Liver (tissue), 9 donors: ENCODE results near the gene TMIGD3. TPM values are rescaled to one million over a fixed set of nuclear protein-coding genes. Genes with fewer than 3 reads are reported as not detected.

Source experiments
- DNase-seq: peaks from one replicate; pipeline ENCODE4 v3.0.0-alpha.2; 2017; ENCODE audit warnings: low spot score
- H3K27ac ChIP-seq, 2 donors: one replicate each; pipeline ENCODE4 v1.7.0; 2013; ENCODE audit warnings: inconsistent platforms in 2 of 2, low read length in 2 of 2, control low read depth in 1 of 2, low read depth in 1 of 2, mild to moderate bottlenecking in 1 of 2
- H3K27me3 ChIP-seq, 4 donors: one replicate each; pipeline versions ENCODE4 v1.6.1 to v1.7.0; 2013; ENCODE audit warnings: low read length in 3 of 4, inconsistent platforms in 1 of 4, mild to moderate bottlenecking in 1 of 4, moderate library complexity in 1 of 4; ENCODE audit not compliant: control insufficient read depth in 4 of 4, insufficient read depth in 4 of 4
- H3K36me3 ChIP-seq, 4 donors: one replicate each; pipeline versions ENCODE4 v1.6.1 to v1.7.0; 2013; ENCODE audit warnings: low read length in 3 of 4, mild to moderate bottlenecking in 3 of 4, low read depth in 1 of 4, moderate library complexity in 1 of 4; ENCODE audit not compliant: control insufficient read depth in 4 of 4, insufficient read depth in 3 of 4
- H3K4me1 ChIP-seq, 4 donors: one replicate each; pipeline versions ENCODE4 v1.6.1 to v1.7.0; 2013; ENCODE audit warnings: low read length in 3 of 4, mild to moderate bottlenecking in 3 of 4, moderate library complexity in 1 of 4; ENCODE audit not compliant: control insufficient read depth in 4 of 4, insufficient read depth in 4 of 4
- H3K4me3 ChIP-seq, 3 donors: one replicate each; pipeline versions ENCODE4 v1.6.1 to v1.7.0; 2013; ENCODE audit warnings: low read length in 3 of 3, control low read depth in 1 of 3, low read depth in 1 of 3, mild to moderate bottlenecking in 1 of 3
- H3K9ac ChIP-seq, 2 donors: one replicate each; pipeline ENCODE4 v1.7.0; 2013; ENCODE audit warnings: low read length in 2 of 2, mild to moderate bottlenecking in 2 of 2, moderate library complexity in 2 of 2, control low read depth in 1 of 2, low read depth in 1 of 2
- H3K9me3 ChIP-seq, 4 donors: one replicate each; pipeline versions ENCODE4 v1.6.1 to v1.7.0; 2013; ENCODE audit warnings: low read length in 3 of 4; ENCODE audit not compliant: control insufficient read depth in 4 of 4
- EGR1 ChIP-seq, 2 donors: IDR thresholded peaks; 2 replicates each; pipeline ENCODE4 v1.6.1; 2016 to 2018; ENCODE audit warnings: antibody characterized with exemption in 2 of 2, low read depth in 2 of 2
- FOXA1 ChIP-seq: IDR thresholded peaks from 2 replicates; pipeline ENCODE4 v1.6.1; 2016; ENCODE audit warnings: antibody characterized with exemption
- FOXA2 ChIP-seq: IDR thresholded peaks from 2 replicates; pipeline ENCODE4 v1.6.1; 2016; ENCODE audit warnings: antibody characterized with exemption
- GABPA ChIP-seq, 2 donors: IDR thresholded peaks in 1 of 2; conservative IDR thresholded peaks in 1 of 2; 2 replicates each; pipeline ENCODE4 v1.6.1; 2016; ENCODE audit warnings: antibody characterized with exemption in 2 of 2, mild to moderate bottlenecking in 1 of 2, moderate library complexity in 1 of 2
- HNF4A ChIP-seq, 2 donors: conservative IDR thresholded peaks; 2 replicates each; pipeline ENCODE4 v1.6.1; 2016; ENCODE audit warnings: antibody characterized with exemption in 2 of 2, mild to moderate bottlenecking in 2 of 2
- HNF4G ChIP-seq: IDR thresholded peaks from 2 replicates; pipeline ENCODE4 v1.6.1; 2016; ENCODE audit warnings: antibody characterized with exemption
- JUND ChIP-seq, 2 donors: IDR thresholded peaks; 2 replicates each; pipeline ENCODE4 v1.6.1; 2016; ENCODE audit warnings: antibody characterized with exemption in 2 of 2
- NR2F2 ChIP-seq: IDR thresholded peaks from 2 replicates; pipeline ENCODE4 v1.6.1; 2016; ENCODE audit warnings: antibody characterized with exemption
- RAD21 ChIP-seq, 2 donors: IDR thresholded peaks; 2 replicates each; pipeline ENCODE4 v1.6.1; 2016; ENCODE audit warnings: antibody characterized with exemption in 2 of 2, mild to moderate bottlenecking in 2 of 2
- RXRA ChIP-seq, 2 donors: IDR thresholded peaks; 2 replicates each; pipeline ENCODE4 v1.6.1; 2017 to 2018; ENCODE audit warnings: antibody characterized with exemption in 2 of 2, mild to moderate bottlenecking in 1 of 2
- SP1 ChIP-seq: IDR thresholded peaks from 2 replicates; pipeline ENCODE4 v1.6.1; 2018; ENCODE audit warnings: antibody characterized with exemption, mild to moderate bottlenecking
- TAF1 ChIP-seq: conservative IDR thresholded peaks from 2 replicates; pipeline ENCODE4 v1.6.1; 2016; ENCODE audit warnings: antibody characterized with exemption, mild to moderate bottlenecking
- YY1 ChIP-seq: IDR thresholded peaks from 2 replicates; pipeline ENCODE4 v1.6.1; 2016; ENCODE audit warnings: antibody characterized with exemption, mild to moderate bottlenecking
- WGBS: extraction: QIAGEN DNeasy Blood & Tissue Kit; methylation state at CpG from one replicate; pipeline ENCODE4 v1.1.7; 2013; 5-methylcytosine and 5-hydroxymethylcytosine counted together
- polyA plus RNA-seq, 2 donors: library from polyadenylated mRNA; stranded (reverse) in 1 of 2; unstranded in 1 of 2; fragments of 200-250 nt in 1 of 2; fragments of >200 nt in 1 of 2; fragmentation: Nextera tagmentation in 1 of 2; extraction: Ambion mirVana in 1 of 2; gene quantifications; one replicate each; pipeline versions ENCODE4 v1.2.1 to v1.2.3, GENCODE V29; 2013 to 2015
- total RNA-seq, 2 donors: library from RNA; depleted of rRNA; stranded (reverse); fragments of >200 nt; gene quantifications; one replicate each; pipeline ENCODE4 v1.2.3, GENCODE V29; 2014
- TF ChIP-seq, protein P1 (sequence below): IDR thresholded peaks from 2 replicates; pipeline ENCODE4 v1.6.1; 2016; ENCODE audit warnings: antibody characterized with exemption, mild to moderate bottlenecking
- TF ChIP-seq, protein P2 (sequence below): IDR thresholded peaks from 2 replicates; pipeline ENCODE4 v1.6.1; 2016; ENCODE audit warnings: antibody characterized with exemption
- TF ChIP-seq, protein P3 (sequence below): IDR thresholded peaks from 2 replicates; pipeline ENCODE4 v1.6.1; 2016; ENCODE audit warnings: antibody characterized with exemption
- TF ChIP-seq, protein P4 (sequence below): IDR thresholded peaks from 2 replicates; pipeline ENCODE4 v1.6.1; 2016; ENCODE audit warnings: antibody characterized with exemption
- TF ChIP-seq, protein P5 (sequence below): fragments of 150-350 bp; IDR thresholded peaks from 2 replicates; pipeline ENCODE4 v1.5.1; 2017; ENCODE audit warnings: improper control_type of control experiment, low read depth, low read length; ENCODE audit not compliant: missing input control
- donor health status: healthy.
- donor health status: healthy.
- donor health status: healthy.
- donor health status: healthy.
- donor health status: healthy.

TMIGD3 gene
- total and polyA plus RNA-seq, 4 donors = 2.6 to 5.9 (median 4.6) TPM

DNA sequence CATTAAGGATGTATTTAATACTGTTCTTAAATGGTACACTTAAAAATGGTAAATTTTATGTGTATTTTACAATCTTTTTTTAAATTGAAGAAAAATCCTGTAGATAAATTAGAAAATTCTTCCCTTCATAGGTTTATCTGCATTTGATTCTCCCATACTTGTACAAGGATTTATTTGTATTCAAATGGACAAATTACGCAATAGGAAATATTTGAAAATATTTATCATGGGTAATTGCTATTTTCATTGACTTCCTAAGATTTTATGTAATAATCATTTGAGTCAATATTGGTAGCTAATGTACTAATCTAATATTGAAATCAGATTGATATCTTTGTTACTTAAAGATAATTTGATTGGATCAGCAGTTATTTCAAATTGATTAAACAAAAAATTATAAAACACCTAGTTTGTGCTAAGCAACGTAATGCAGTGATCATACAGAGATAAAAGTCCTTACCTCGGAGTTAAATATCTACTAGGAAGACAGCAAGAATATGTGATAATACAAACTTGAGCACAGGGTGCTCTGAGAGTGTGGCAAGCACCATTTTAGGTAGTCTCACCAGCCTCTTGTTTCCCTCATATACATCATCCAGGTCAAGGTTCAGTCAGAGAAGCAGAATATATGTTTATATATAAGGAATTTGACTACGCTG is 40.9 kb downstream of the TMIGD3 start:
- 91% methylated on average over 4 of the region's 4 CpGs for WGBS
- H3K27ac ChIP-seq = no peak overlapping the region
- no peak overlapping the region for H3K9ac ChIP-seq
- no peak overlapping the region for H3K4me3 ChIP-seq
- TF ChIP-seq HNF4G (no peak), FOXA1 (no peak), JUND (IDR thresholded peaks at IDR 0.05) (no peak), GABPA (IDR thresholded peaks at IDR 0.05 in 1 of 2, conservative IDR thresholded peaks at IDR 0.05 in 1 of 2) (no peak), RAD21 (IDR thresholded peaks at IDR 0.05) (no peak), RXRA (IDR thresholded peaks at IDR 0.05) (no peak), SP1 (no peak), FOXA2 (no peak), HNF4A (conservative IDR thresholded peaks at IDR 0.05) (no peak), NR2F2 (no peak), EGR1 (IDR thresholded peaks at IDR 0.05; ENCODE audit: low read depth in 2 of 2) (no peak), YY1 (no peak), TAF1 (no peak)
- TF ChIP-seq, protein P1, sequence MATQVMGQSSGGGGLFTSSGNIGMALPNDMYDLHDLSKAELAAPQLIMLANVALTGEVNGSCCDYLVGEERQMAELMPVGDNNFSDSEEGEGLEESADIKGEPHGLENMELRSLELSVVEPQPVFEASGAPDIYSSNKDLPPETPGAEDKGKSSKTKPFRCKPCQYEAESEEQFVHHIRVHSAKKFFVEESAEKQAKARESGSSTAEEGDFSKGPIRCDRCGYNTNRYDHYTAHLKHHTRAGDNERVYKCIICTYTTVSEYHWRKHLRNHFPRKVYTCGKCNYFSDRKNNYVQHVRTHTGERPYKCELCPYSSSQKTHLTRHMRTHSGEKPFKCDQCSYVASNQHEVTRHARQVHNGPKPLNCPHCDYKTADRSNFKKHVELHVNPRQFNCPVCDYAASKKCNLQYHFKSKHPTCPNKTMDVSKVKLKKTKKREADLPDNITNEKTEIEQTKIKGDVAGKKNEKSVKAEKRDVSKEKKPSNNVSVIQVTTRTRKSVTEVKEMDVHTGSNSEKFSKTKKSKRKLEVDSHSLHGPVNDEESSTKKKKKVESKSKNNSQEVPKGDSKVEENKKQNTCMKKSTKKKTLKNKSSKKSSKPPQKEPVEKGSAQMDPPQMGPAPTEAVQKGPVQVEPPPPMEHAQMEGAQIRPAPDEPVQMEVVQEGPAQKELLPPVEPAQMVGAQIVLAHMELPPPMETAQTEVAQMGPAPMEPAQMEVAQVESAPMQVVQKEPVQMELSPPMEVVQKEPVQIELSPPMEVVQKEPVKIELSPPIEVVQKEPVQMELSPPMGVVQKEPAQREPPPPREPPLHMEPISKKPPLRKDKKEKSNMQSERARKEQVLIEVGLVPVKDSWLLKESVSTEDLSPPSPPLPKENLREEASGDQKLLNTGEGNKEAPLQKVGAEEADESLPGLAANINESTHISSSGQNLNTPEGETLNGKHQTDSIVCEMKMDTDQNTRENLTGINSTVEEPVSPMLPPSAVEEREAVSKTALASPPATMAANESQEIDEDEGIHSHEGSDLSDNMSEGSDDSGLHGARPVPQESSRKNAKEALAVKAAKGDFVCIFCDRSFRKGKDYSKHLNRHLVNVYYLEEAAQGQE = no peak
- TF ChIP-seq, protein P2, sequence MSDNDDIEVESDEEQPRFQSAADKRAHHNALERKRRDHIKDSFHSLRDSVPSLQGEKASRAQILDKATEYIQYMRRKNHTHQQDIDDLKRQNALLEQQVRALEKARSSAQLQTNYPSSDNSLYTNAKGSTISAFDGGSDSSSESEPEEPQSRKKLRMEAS = no peak
- TF ChIP-seq, protein P3, sequence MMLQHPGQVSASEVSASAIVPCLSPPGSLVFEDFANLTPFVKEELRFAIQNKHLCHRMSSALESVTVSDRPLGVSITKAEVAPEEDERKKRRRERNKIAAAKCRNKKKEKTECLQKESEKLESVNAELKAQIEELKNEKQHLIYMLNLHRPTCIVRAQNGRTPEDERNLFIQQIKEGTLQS = no peak
- TF ChIP-seq, protein P4, sequence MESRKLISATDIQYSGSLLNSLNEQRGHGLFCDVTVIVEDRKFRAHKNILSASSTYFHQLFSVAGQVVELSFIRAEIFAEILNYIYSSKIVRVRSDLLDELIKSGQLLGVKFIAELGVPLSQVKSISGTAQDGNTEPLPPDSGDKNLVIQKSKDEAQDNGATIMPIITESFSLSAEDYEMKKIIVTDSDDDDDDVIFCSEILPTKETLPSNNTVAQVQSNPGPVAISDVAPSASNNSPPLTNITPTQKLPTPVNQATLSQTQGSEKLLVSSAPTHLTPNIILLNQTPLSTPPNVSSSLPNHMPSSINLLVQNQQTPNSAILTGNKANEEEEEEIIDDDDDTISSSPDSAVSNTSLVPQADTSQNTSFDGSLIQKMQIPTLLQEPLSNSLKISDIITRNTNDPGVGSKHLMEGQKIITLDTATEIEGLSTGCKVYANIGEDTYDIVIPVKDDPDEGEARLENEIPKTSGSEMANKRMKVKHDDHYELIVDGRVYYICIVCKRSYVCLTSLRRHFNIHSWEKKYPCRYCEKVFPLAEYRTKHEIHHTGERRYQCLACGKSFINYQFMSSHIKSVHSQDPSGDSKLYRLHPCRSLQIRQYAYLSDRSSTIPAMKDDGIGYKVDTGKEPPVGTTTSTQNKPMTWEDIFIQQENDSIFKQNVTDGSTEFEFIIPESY = no peak
- TF ChIP-seq, protein P5, sequence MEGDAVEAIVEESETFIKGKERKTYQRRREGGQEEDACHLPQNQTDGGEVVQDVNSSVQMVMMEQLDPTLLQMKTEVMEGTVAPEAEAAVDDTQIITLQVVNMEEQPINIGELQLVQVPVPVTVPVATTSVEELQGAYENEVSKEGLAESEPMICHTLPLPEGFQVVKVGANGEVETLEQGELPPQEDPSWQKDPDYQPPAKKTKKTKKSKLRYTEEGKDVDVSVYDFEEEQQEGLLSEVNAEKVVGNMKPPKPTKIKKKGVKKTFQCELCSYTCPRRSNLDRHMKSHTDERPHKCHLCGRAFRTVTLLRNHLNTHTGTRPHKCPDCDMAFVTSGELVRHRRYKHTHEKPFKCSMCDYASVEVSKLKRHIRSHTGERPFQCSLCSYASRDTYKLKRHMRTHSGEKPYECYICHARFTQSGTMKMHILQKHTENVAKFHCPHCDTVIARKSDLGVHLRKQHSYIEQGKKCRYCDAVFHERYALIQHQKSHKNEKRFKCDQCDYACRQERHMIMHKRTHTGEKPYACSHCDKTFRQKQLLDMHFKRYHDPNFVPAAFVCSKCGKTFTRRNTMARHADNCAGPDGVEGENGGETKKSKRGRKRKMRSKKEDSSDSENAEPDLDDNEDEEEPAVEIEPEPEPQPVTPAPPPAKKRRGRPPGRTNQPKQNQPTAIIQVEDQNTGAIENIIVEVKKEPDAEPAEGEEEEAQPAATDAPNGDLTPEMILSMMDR = no peak
- peaks cover 4 to 46% (median 37%) of the 10 kb centered on the region in 4 donors for H3K36me3 ChIP-seq
- H3K9me3 ChIP-seq = no peaks in the 10 kb centered on the region
- no peaks in the 10 kb centered on the region for H3K4me1 ChIP-seq
- H3K27me3 ChIP-seq = no peaks in the 10 kb centered on the region
- DNase-seq = no peak
